Upper lobe of right lung (tissue), 1 donor: ENCODE results near the gene NOL12. TPM values are rescaled to one million over a fixed set of nuclear protein-coding genes. Genes with fewer than 3 reads are reported as not detected.

Experiments used
- ATAC-seq: fragments of 200-7000 bp; cut with Tn5 transposase; one replicate; pipeline ENCODE4 v1.9.1; 2020; ENCODE audit warnings: mild to moderate bottlenecking, moderate library complexity
- DNase-seq: peaks from one replicate; pipeline ENCODE4 v3.0.0-alpha.2; 2020
- H3K27ac ChIP-seq: fragments of 200-600 bp; one replicate; pipeline ENCODE4 v1.8.0; 2022
- H3K27me3 ChIP-seq: fragments of 200-600 bp; one replicate; pipeline ENCODE4 v1.8.0; 2022; ENCODE audit warnings: mild to moderate bottlenecking
- H3K36me3 ChIP-seq: fragments of 200-600 bp; one replicate; pipeline ENCODE4 v1.8.0; 2022
- H3K4me1 ChIP-seq: fragments of 200-600 bp; one replicate; pipeline ENCODE4 v1.8.0; 2022
- H3K4me3 ChIP-seq: fragments of 200-600 bp; one replicate; pipeline ENCODE4 v1.8.0; 2022; ENCODE audit warnings: mild to moderate bottlenecking
- H3K9me3 ChIP-seq: fragments of 200-600 bp; one replicate; pipeline ENCODE4 v1.8.0; 2022
- intact Hi-C: fragments of 100-400 bp; cut with DNase I; formaldehyde crosslinking; loops from one replicate; pipeline ENCODE4 v1.11.0; 2022
- total RNA-seq: library from RNA; stranded (reverse); fragmentation: NEBNext Ultra II Directional; extraction: Animal tissue kit (Norgen Biotek cat#: 25700); gene quantifications from one replicate; pipeline ENCODE4 v1.2.1, GENCODE V29; 2021
- TF ChIP-seq, protein P1 (sequence below): fragments of 200-600 bp; IDR thresholded peaks from one replicate; pipeline ENCODE4 v1.8.0; 2022; ENCODE audit warnings: antibody characterized with exemption
- donor health status: DM: no; HTN: yes; CAD: no; lungs with severe emphysema.

The NOL12 gene
- total RNA-seq, 1 donor from 2014 or later, result 21.6 TPM

DNA sequence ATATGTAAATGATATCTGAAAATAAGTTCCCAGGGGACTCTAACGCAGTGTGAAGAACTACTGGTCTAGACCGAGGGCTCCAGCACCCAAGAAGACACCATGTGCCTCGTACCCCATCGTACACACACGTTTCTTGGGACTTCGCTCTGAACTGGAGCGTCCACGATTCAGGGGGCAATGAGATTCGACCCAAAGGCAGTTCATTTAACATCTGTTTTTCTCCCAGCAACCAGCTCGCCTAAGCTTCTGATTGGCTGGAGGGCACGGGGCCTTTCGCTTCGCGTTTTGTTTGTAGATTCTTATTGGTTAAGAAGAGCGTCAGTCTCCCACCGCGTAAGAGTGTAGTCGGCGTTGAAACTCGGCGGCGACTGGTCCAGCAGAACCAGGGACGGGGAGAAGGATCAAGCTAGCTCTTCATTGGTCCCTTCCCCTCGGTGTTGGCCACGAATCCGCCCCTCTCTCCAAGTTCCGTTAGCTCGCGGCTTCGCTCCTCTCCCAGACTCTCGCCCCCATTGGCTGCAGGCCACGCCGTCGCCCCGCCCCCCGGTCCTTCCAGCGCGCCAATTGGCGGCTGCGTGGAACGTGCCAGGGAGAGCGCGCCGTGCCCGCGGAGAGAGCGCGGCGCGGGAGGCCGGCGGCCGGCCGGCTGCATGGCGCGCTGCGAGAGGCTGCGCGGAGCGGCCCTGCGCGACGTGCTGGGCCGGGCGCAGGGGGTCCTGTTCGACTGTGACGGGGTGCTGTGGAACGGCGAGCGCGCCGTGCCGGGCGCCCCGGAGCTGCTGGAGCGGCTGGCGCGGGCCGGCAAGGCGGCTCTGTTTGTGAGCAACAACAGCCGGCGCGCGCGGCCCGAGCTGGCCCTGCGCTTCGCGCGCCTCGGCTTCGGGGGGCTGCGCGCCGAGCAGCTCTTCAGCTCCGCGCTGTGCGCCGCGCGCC, 27.7 kb upstream of the NOL12 start, which contains the start of gene PDXP:
TSS of gene PDXP (plus strand) at position 591 of the 933 bp plus-strand sequence. CDS start at position 651, 60 bp downstream.
- ATAC-seq (peak; percentile 97), DNase-seq (peak; percentile 99)
- peak within 1 kb of the TSS; percentile 59 for H3K4me3 ChIP-seq
- peaks cover 7% of the 10 kb centered on the region for H3K36me3 ChIP-seq
- H3K27ac ChIP-seq, result peak within 1 kb of the TSS; percentile 82
- peaks cover 32% of the 10 kb centered on the region for H3K4me1 ChIP-seq
- intact Hi-C loops, result no loop called here
- TF ChIP-seq, protein P1, sequence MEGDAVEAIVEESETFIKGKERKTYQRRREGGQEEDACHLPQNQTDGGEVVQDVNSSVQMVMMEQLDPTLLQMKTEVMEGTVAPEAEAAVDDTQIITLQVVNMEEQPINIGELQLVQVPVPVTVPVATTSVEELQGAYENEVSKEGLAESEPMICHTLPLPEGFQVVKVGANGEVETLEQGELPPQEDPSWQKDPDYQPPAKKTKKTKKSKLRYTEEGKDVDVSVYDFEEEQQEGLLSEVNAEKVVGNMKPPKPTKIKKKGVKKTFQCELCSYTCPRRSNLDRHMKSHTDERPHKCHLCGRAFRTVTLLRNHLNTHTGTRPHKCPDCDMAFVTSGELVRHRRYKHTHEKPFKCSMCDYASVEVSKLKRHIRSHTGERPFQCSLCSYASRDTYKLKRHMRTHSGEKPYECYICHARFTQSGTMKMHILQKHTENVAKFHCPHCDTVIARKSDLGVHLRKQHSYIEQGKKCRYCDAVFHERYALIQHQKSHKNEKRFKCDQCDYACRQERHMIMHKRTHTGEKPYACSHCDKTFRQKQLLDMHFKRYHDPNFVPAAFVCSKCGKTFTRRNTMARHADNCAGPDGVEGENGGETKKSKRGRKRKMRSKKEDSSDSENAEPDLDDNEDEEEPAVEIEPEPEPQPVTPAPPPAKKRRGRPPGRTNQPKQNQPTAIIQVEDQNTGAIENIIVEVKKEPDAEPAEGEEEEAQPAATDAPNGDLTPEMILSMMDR, result no peak
- no peaks in the 10 kb centered on the region for H3K27me3 ChIP-seq
- no peaks in the 10 kb centered on the region for H3K9me3 ChIP-seq

DNA sequence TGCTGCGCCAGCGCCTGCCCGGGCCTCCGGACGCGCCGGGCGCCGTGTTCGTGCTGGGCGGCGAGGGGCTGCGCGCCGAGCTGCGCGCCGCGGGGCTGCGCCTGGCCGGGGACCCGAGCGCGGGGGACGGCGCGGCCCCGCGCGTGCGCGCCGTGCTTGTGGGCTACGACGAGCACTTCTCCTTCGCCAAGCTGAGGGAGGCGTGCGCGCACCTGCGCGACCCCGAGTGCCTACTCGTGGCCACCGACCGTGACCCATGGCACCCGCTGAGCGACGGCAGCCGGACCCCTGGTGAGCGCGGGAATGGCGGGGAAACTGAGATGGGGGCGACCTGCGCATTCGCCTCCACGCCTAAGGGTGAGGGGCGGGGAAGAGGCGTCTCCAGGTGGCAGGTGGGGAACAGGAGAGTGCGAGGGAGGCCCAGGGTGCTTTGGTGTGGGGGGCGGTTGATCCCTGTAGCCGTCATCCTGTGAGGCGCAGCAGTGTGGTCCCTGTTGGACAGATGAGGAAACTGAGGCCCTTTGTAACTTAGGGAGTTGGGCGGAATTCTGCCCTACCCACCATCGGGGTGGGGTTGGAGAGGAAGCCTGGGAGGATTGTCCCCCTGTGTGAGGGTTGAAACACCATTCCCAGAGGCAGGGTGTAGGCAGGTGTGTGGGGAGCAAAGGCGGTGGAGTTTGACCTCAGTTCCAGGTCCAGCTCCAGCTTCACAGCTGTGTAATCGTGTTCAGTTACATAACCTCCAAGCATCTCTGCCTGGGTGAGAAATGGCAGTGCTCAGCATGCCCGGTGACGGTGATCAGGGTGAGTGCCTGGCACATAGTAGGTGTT, 26.9 kb upstream of the NOL12 start:
- TF ChIP-seq, protein P1, result no peak
- Histone ChIP-seq H3K27ac (no peak overlapping the region), H3K27me3 (no peaks in the 10 kb centered on the region), H3K9me3 (no peaks in the 10 kb centered on the region), H3K36me3 (no peaks in the 10 kb centered on the region), H3K4me3 (peak overlapping the region; percentile 59), H3K4me1 (peaks cover 32% of the 10 kb centered on the region)
- intact Hi-C loops, result no loop called here
- DNase-seq (no peak), ATAC-seq (no peak)

DNA sequence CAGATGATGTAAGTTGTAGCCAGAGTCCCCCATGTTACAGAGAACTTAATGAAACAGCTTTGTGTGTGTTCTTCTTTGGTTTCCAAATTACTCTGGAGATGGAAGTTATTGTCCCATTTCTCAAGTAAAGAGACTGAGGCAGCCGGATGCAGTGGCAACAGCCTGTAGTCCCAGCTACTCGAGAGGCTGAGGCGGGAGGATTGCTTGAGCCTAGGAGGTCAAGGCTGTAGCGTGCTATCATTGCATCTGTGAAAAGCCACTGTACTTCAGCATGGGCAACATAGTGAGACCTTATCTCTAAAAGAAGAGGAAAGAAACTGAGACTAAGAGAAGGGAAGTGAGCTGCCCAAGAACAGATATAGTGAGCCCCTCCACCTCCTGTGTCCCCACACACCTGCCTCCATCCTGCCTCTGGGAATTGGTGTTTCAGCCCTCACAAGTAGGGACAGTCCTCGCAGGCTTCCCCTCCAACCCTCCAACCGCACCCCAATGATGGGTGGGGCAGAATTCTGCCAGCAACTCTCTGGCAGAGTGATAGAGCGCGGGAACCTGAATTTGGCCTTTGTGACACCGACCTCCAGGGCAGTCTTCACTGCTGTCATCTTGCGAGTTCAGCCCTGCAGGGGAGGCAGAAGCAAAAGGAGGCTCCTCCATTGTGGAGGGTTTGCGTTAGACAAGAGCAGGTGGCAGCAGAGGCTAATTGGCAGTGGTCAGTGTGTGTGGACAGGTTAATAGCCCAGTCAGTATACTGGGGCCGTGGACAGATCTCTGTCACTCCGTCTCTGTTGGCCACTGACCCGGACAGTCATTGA, 26.0 kb upstream of the NOL12 start:
- peak overlapping the region; percentile 59 for H3K4me3 ChIP-seq
- no peaks in the 10 kb centered on the region for H3K36me3 ChIP-seq
- TF ChIP-seq, protein P1, result no peak
- H3K4me1 ChIP-seq, result peaks cover 32% of the 10 kb centered on the region
- H3K27ac ChIP-seq, result no peak overlapping the region
- ATAC-seq (no peak), DNase-seq (no peak)
- H3K27me3 ChIP-seq, result no peaks in the 10 kb centered on the region
- H3K9me3 ChIP-seq, result no peaks in the 10 kb centered on the region
- intact Hi-C loops, result no loop called here

DNA sequence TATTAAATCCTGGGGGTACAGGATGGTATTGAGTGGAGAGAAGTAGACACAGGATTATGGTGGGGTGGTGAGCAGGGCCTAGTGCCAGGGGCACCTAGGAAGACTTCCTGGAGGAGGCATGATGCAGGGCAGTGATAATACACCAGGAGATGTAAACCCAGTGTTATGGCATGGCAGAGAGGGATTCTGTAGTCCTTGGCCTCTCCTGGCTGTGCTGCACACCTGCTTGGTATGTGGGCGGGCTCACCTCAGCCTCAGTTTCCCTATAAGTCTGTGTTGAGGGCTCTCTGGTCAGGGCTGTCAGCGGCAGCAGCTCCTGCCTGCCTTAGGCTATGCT, 25.5 kb upstream of the NOL12 start:
- TF ChIP-seq, protein P1, result no peak
- H3K27ac ChIP-seq, result no peak overlapping the region
- no peak for DNase-seq
- no peak overlapping the region for H3K4me3 ChIP-seq
- H3K9me3 ChIP-seq, result no peaks in the 10 kb centered on the region
- no peaks in the 10 kb centered on the region for H3K27me3 ChIP-seq
- H3K36me3 ChIP-seq, result peaks cover 2% of the 10 kb centered on the region
- ATAC-seq, result no peak
- intact Hi-C loops, result no loop called here
- peaks cover 32% of the 10 kb centered on the region for H3K4me1 ChIP-seq
